BE2C (cell line): ENCODE results near the gene KCNJ5.

Source experiments
- DNase-seq: peaks from one replicate; pipeline ENCODE4 v3.0.0-alpha.2; 2020
- H3K27me3 ChIP-seq: fragments of 250-450 bp; sonication (Bioruptor Pico); 2 replicates; pipeline ENCODE4 v1.5.1; 2020; ENCODE audit warnings: mild to moderate bottlenecking
- H3K36me3 ChIP-seq: fragments of 250-450 bp; sonication (Bioruptor Pico); 2 replicates; pipeline ENCODE4 v1.5.1; 2020; ENCODE audit warnings: mild to moderate bottlenecking
- H3K4me1 ChIP-seq: fragments of 250-450 bp; sonication (Bioruptor Pico); 2 replicates; pipeline ENCODE4 v1.5.1; 2020
- H3K4me3 ChIP-seq: 2 replicates; pipeline ENCODE4 v1.5.1; 2011; ENCODE audit warnings: low read depth, low read length
- H3K9me3 ChIP-seq: fragments of 250-450 bp; sonication (Bioruptor Pico); 2 replicates; pipeline ENCODE4 v1.5.1; 2020
- TF ChIP-seq, protein P1 (sequence below): IDR thresholded peaks from 2 replicates; pipeline ENCODE4 v1.5.1; 2012; ENCODE audit warnings: mild to moderate bottlenecking, low read depth, low read length

The KCNJ5 gene

DNA sequence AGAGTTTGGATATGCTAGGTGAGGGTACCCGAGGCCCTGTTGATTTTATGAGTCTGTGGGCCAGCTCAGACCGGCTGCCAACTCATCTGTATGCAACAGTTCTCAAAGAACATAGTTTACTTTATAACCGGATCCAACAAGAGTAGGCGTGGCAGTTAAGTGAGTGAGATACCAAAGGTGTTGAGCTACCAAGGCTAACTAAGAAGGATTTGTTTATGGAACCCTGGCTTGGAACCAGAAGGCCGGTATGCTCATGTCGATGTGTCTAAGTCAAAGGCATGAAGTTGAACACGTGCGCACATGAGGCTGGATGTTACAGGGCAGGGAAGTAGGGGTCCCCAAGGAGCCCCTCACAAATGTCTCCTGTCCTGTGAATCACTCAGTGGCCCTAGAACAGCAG lies 23.9 kb upstream of the KCNJ5 start, which contains the start of gene KCNJ1:
Gene KCNJ1 (minus strand): TSS at position 20 of the 400 bp plus-strand sequence. CDS start 27,053 bp downstream, outside the sequence.
- DNase-seq: no peak
- TF ChIP-seq, protein P1, sequence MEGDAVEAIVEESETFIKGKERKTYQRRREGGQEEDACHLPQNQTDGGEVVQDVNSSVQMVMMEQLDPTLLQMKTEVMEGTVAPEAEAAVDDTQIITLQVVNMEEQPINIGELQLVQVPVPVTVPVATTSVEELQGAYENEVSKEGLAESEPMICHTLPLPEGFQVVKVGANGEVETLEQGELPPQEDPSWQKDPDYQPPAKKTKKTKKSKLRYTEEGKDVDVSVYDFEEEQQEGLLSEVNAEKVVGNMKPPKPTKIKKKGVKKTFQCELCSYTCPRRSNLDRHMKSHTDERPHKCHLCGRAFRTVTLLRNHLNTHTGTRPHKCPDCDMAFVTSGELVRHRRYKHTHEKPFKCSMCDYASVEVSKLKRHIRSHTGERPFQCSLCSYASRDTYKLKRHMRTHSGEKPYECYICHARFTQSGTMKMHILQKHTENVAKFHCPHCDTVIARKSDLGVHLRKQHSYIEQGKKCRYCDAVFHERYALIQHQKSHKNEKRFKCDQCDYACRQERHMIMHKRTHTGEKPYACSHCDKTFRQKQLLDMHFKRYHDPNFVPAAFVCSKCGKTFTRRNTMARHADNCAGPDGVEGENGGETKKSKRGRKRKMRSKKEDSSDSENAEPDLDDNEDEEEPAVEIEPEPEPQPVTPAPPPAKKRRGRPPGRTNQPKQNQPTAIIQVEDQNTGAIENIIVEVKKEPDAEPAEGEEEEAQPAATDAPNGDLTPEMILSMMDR: no peak

GRCh38 chr11:128868841-128869671 lies 22.1 kb upstream of the KCNJ5 start:
- no peak overlapping the region for H3K4me3 ChIP-seq
- TF ChIP-seq, protein P1: no peak
- H3K27me3 ChIP-seq: 0 out of 2 replicates have a peak, but pooled peaks cover 3% of the 10 kb centered on the region
- H3K36me3 ChIP-seq: no peaks in the 10 kb centered on the region
- no peaks in the 10 kb centered on the region for H3K4me1 ChIP-seq
- H3K9me3 ChIP-seq: no peaks in the 10 kb centered on the region
- DNase-seq: no peak

More for the DNA sequence above, 23.9 kb upstream of the KCNJ5 start, which contains the start of gene KCNJ1:
- no peak within 1 kb of the TSS for H3K4me3 ChIP-seq
- no peaks in the 10 kb centered on the region for H3K9me3 ChIP-seq
- H3K4me1 ChIP-seq: no peaks in the 10 kb centered on the region
- H3K27me3 ChIP-seq: 0 out of 2 replicates have a peak, but pooled peaks cover 3% of the 10 kb centered on the region
- no peaks in the 10 kb centered on the region for H3K36me3 ChIP-seq

GRCh38 chr11:128871168-128871610 lies 20.0 kb upstream of the KCNJ5 start:
- DNase-seq: no peak
- Histone ChIP-seq H3K4me1 (no peaks in the 10 kb centered on the region), H3K27me3 (peaks cover 7% of the 10 kb centered on the region), H3K9me3 (no peaks in the 10 kb centered on the region), H3K36me3 (no peaks in the 10 kb centered on the region), H3K4me3 (no peak overlapping the region)
- TF ChIP-seq, protein P1: no peak

GRCh38 chr11:128872094-128872493 lies 19.1 kb upstream of the KCNJ5 start:
- no peak for DNase-seq
- no peaks in the 10 kb centered on the region for H3K36me3 ChIP-seq
- no peak overlapping the region for H3K4me3 ChIP-seq
- TF ChIP-seq, protein P1: no peak
- peaks cover 12% of the 10 kb centered on the region for H3K27me3 ChIP-seq
- no peaks in the 10 kb centered on the region for H3K4me1 ChIP-seq
- H3K9me3 ChIP-seq: no peaks in the 10 kb centered on the region

GRCh38 chr11:128872594-128872993 lies 18.6 kb upstream of the KCNJ5 start:
- no peak overlapping the region for H3K4me3 ChIP-seq
- DNase-seq: no peak
- TF ChIP-seq, protein P1: no peak
- no peaks in the 10 kb centered on the region for H3K36me3 ChIP-seq
- no peaks in the 10 kb centered on the region for H3K4me1 ChIP-seq
- peaks cover 12% of the 10 kb centered on the region for H3K27me3 ChIP-seq
- H3K9me3 ChIP-seq: no peaks in the 10 kb centered on the region

DNA sequence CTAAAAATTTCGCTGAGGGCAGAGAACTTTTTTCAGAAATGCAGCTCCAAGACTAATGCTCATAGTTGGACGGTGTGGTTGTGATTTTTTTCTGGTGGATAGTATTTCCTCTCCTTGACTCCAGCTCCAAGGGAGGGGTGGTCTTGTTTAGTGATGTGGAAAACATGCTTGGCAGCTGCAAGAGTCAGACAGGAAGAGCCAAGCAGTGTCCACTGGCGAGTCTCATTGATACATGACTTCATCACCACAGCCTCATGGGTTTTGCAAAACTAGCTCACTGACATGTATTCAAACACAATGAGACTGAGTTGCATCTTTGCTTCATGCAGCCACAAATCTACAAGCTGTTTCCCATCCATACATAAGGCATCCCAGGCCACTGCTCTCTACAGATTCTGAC lies 16.7 kb upstream of the KCNJ5 start:
- no peak for DNase-seq
- Histone ChIP-seq H3K4me1 (no peaks in the 10 kb centered on the region), H3K9me3 (no peaks in the 10 kb centered on the region), H3K36me3 (no peaks in the 10 kb centered on the region), H3K4me3 (no peak overlapping the region), H3K27me3 (peaks cover 12% of the 10 kb centered on the region)
- TF ChIP-seq, protein P1: no peak
